Aorta (tissue), 5 donors: ENCODE data around the gene CTBP1. TPM values are rescaled to one million over a fixed set of nuclear protein-coding genes. Genes with fewer than 3 reads are reported as not detected.

Experiments
- ATAC-seq: fragments of 200-7000 bp; cut with Tn5 transposase; one replicate; pipeline ENCODE4 v1.9.1; 2022; ENCODE audit warnings: moderate library complexity; ENCODE audit not compliant: low FRiP score
- DNase-seq, 2 donors: peaks; one replicate each; pipeline ENCODE4 v3.0.0-alpha.2; 2020
- H3K27ac ChIP-seq, 2 donors: one replicate each; pipeline ENCODE4 v1.5.1; 2013; ENCODE audit warnings: low read length in 2 of 2, mild to moderate bottlenecking in 2 of 2, moderate library complexity in 2 of 2, control low read depth in 1 of 2, inconsistent platforms in 1 of 2, low read depth in 1 of 2
- H3K27me3 ChIP-seq, 2 donors: one replicate each; pipeline ENCODE4 v1.6.1; 2013; ENCODE audit warnings: control low read depth in 1 of 2, low read length in 1 of 2, mild to moderate bottlenecking in 1 of 2, moderate library complexity in 1 of 2; ENCODE audit not compliant: insufficient read depth in 2 of 2, control insufficient read depth in 1 of 2
- H3K36me3 ChIP-seq, 2 donors: one replicate each; pipeline ENCODE4 v1.6.1; 2013; ENCODE audit warnings: control low read depth in 1 of 2, low read length in 1 of 2, mild to moderate bottlenecking in 1 of 2; ENCODE audit not compliant: insufficient read depth in 2 of 2, control insufficient read depth in 1 of 2
- H3K4me1 ChIP-seq, 2 donors: one replicate each; pipeline ENCODE4 v1.6.1; 2013; ENCODE audit warnings: low read length in 2 of 2, control low read depth in 1 of 2, mild to moderate bottlenecking in 1 of 2, moderate library complexity in 1 of 2; ENCODE audit not compliant: insufficient read depth in 2 of 2, control insufficient read depth in 1 of 2
- H3K4me3 ChIP-seq, 2 donors: one replicate each; pipeline ENCODE4 v1.5.1; 2013; ENCODE audit warnings: low read length in 2 of 2, control low read depth in 1 of 2, mild to moderate bottlenecking in 1 of 2
- H3K9me3 ChIP-seq: one replicate; pipeline ENCODE4 v1.6.1; 2013; ENCODE audit warnings: mild to moderate bottlenecking, low read length; ENCODE audit not compliant: control insufficient read depth
- WGBS, 2 donors: extraction: QIAGEN DNeasy Blood & Tissue Kit; methylation state at CpG; one replicate each; pipeline ENCODE4 v1.1.7; 2013; 5-methylcytosine and 5-hydroxymethylcytosine counted together
- intact Hi-C, 2 donors: fragments of 100-400 bp; cut with DNase I; formaldehyde crosslinking; loops; one replicate each; pipeline versions ENCODE4 v1.14.2 to v1.15.0; 2022
- polyA plus RNA-seq, 2 donors: library from polyadenylated mRNA; stranded (reverse); fragments of 200-250 nt; gene quantifications; one replicate each; pipeline ENCODE4 v1.2.3, GENCODE V29; 2013
- total RNA-seq, 2 donors: library from RNA; stranded (reverse); fragmentation: NEBNext Ultra II Directional; extraction: Animal tissue kit (Norgen Biotek cat#: 25700); gene quantifications; one replicate each; pipeline ENCODE4 v1.2.1, GENCODE V29; 2021
- donor health status: healthy with polysubstance abuse.
- donor health status: Bipolar disorder and iron deficiency.
- donor health status: DM: no; HTN: no; CAD: no.
- donor health status: DM: no; HTN: no; CAD: no.
- donor health status: DM: yes; HTN: yes; CAD: no.

The CTBP1 gene
- total and polyA plus RNA-seq, 4 donors = 66.4 to 145 (median 104) TPM

- Histone ChIP-seq H3K27me3 (no peaks in the 10 kb centered on the region), H3K36me3 (no peaks in the 10 kb centered on the region), H3K9me3 (no peaks in the 10 kb centered on the region), H3K27ac (peak within 1 kb of the TSS in 1 of 2 donors; percentile 32), H3K4me1 (peaks cover 0 to 3% of the 10 kb centered on the region in 2 donors), H3K4me3 (peak within 1 kb of the TSS; percentile 79 to 84)
- 0 to 1% methylated on average over 87 to 95 of the region's 95 CpGs for WGBS, 2 donors
- intact Hi-C loops = loop anchor here (2.0 to 5.0 kb wide), 4 partner anchors 37 to 58 kb away; partner anchors contain the start of gene UVSSA (in 2 of the 2)
- DNase-seq = peak; percentile 98 to 99
- ATAC-seq = peak; percentile 99
Measured at GRCh38 chr4:1289207-1290164, 40.6 kb upstream of the CTBP1 start, which contains the start of gene MAEA. Gene MAEA (plus strand): TSS chr4:1289891. CDS start chr4:1289914, 23 bp downstream.

GRCh38 chr4:1288786-1289185, 39.9 kb upstream of the CTBP1 start:
- Histone ChIP-seq H3K27ac (no peak overlapping the region), H3K4me1 (peaks cover 0 to 3% of the 10 kb centered on the region in 2 donors), H3K36me3 (no peaks in the 10 kb centered on the region), H3K9me3 (no peaks in the 10 kb centered on the region), H3K4me3 (peak overlapping the region in 1 of 2 donors; percentile 84), H3K27me3 (no peaks in the 10 kb centered on the region)
- DNase-seq = no peak
- WGBS, 2 donors = 47 to 60% methylated on average over 7 of the region's 7 CpGs
- intact Hi-C loops = loop anchor here (2.0 to 5.0 kb wide), 3 partner anchors 36 to 58 kb away; partner anchors contain the start of gene UVSSA (in 1 of the 2)
- no peak for ATAC-seq

- peak; percentile 66 to 71 for DNase-seq
- Histone ChIP-seq H3K27me3 (no peaks in the 10 kb centered on the region), H3K36me3 (no peaks in the 10 kb centered on the region), H3K4me1 (no peaks in the 10 kb centered on the region), H3K4me3 (no peak overlapping the region), H3K27ac (no peak overlapping the region), H3K9me3 (no peaks in the 10 kb centered on the region)
- WGBS, 2 donors = 80 to 84% methylated on average over 21 of the region's 21 CpGs
- intact Hi-C loops = loop anchor here in 1 of 2 donors (5.0 kb wide), 1 partner anchor 34 kb away; no protein-coding TSS in a partner anchor
- no peak for ATAC-seq
Measured at GRCh38 chr4:1285790-1286553, 37.0 kb upstream of the CTBP1 start.

- DNase-seq (peak; percentile 14 to 26), ATAC-seq (no peak)
- H3K4me3 ChIP-seq = no peak overlapping the region
- no peaks in the 10 kb centered on the region for H3K4me1 ChIP-seq
- H3K27me3 ChIP-seq = no peaks in the 10 kb centered on the region
- no peak overlapping the region for H3K27ac ChIP-seq
- intact Hi-C loops = loop anchor here in 1 of 2 donors (5.0 kb wide), 1 partner anchor 33 kb away; no protein-coding TSS in a partner anchor
- no peaks in the 10 kb centered on the region for H3K9me3 ChIP-seq
- no peaks in the 10 kb centered on the region for H3K36me3 ChIP-seq
- WGBS, 2 donors = 77 to 82% methylated on average over 11 of the region's 11 CpGs
Measured at GRCh38 chr4:1285151-1285789, 36.3 kb upstream of the CTBP1 start.

- WGBS, 2 donors = 84 to 87% methylated on average over 9 of the region's 9 CpGs
Measured at GRCh38 chr4:1283711-1284110, 34.8 kb upstream of the CTBP1 start.

GRCh38 chr4:1279253-1279652, 30.3 kb upstream of the CTBP1 start:
- 90 to 94% methylated on average over 10 of the region's 10 CpGs for WGBS, 2 donors
- no peaks in the 10 kb centered on the region for H3K4me1 ChIP-seq
- H3K36me3 ChIP-seq = no peaks in the 10 kb centered on the region
- H3K9me3 ChIP-seq = no peaks in the 10 kb centered on the region
- intact Hi-C loops = no loop called here
- no peak for ATAC-seq
- DNase-seq = no peak
- no peak overlapping the region for H3K27ac ChIP-seq
- H3K4me3 ChIP-seq = no peak overlapping the region
- H3K27me3 ChIP-seq = no peaks in the 10 kb centered on the region

More at GRCh38 chr4:1283711-1284110, 34.8 kb upstream of the CTBP1 start:
- ATAC-seq (no peak), DNase-seq (no peak)
- intact Hi-C loops = no loop called here
- H3K9me3 ChIP-seq = no peaks in the 10 kb centered on the region
- no peaks in the 10 kb centered on the region for H3K4me1 ChIP-seq
- no peak overlapping the region for H3K27ac ChIP-seq
- H3K4me3 ChIP-seq = no peak overlapping the region
- no peaks in the 10 kb centered on the region for H3K27me3 ChIP-seq
- H3K36me3 ChIP-seq = no peaks in the 10 kb centered on the region

- ATAC-seq (no peak), DNase-seq (no peak)
- H3K27ac ChIP-seq = no peak overlapping the region
- no peaks in the 10 kb centered on the region for H3K4me1 ChIP-seq
- H3K9me3 ChIP-seq = no peaks in the 10 kb centered on the region
- intact Hi-C loops = no loop called here
- H3K4me3 ChIP-seq = no peak overlapping the region
- no peaks in the 10 kb centered on the region for H3K36me3 ChIP-seq
- WGBS, 2 donors = 82 to 84% methylated on average over 15 of the region's 15 CpGs
- H3K27me3 ChIP-seq = no peaks in the 10 kb centered on the region
Measured at GRCh38 chr4:1277667-1278665, 29.0 kb upstream of the CTBP1 start.
